Sigmoid colon (tissue), 7 donors: ENCODE data around the gene RPL3. TPM values are rescaled to one million over a fixed set of nuclear protein-coding genes. Genes with fewer than 3 reads are reported as not detected.
A peak's percentile ranks its signal among the peaks of the same experiment; 100 is the strongest.

ENCODE experiments used
- DNase-seq: peaks from one replicate; pipeline ENCODE4 v3.0.0-alpha.2; 2019
- H3K27ac ChIP-seq, 4 donors: fragments of 200-600 bp; sonication (generic); one replicate each; pipeline ENCODE4 v1.5.1; 2016 to 2019; ENCODE audit warnings: mild to moderate bottlenecking in 1 of 4
- H3K27me3 ChIP-seq, 3 donors: fragments of 200-600 bp; sonication (generic); one replicate each; pipeline ENCODE4 v1.5.1; 2019; ENCODE audit warnings: mild to moderate bottlenecking in 1 of 3
- H3K36me3 ChIP-seq, 4 donors: fragments of 200-600 bp; sonication (generic); one replicate each; pipeline ENCODE4 v1.5.1; 2016 to 2019
- H3K4me1 ChIP-seq, 4 donors: fragments of 200-600 bp; sonication (generic); one replicate each; pipeline ENCODE4 v1.5.1; 2017 to 2019
- H3K4me3 ChIP-seq, 4 donors: fragments of 200-600 bp; sonication (generic); one replicate each; pipeline ENCODE4 v1.5.1; 2017 to 2019; ENCODE audit warnings: mild to moderate bottlenecking in 2 of 4, moderate library complexity in 1 of 4
- H3K9me3 ChIP-seq, 4 donors: fragments of 200-600 bp in 3 of 4; sonication (generic) in 3 of 4; one replicate each; pipeline versions ENCODE4 v1.5.1 to v1.6.1; 2013 to 2019
- EP300 ChIP-seq, 4 donors: sonication (generic); formaldehyde crosslinking; IDR thresholded peaks; one replicate each; pipeline ENCODE4 v1.6.1; 2017; ENCODE audit warnings: antibody characterized with exemption in 4 of 4
- POLR2A ChIP-seq, 2 donors: fragments of 450-650 bp; IDR thresholded peaks; one replicate each; pipeline ENCODE4 v1.6.1; 2016; ENCODE audit warnings: antibody characterized with exemption in 2 of 2, mild to moderate bottlenecking in 2 of 2, moderate library complexity in 2 of 2
- POLR2AphosphoS5 ChIP-seq, 4 donors: sonication (generic); formaldehyde crosslinking; IDR thresholded peaks; one replicate each; pipeline ENCODE4 v1.6.1; 2017; ENCODE audit warnings: antibody characterized with exemption in 4 of 4
- WGBS, 2 donors: extraction: QIAGEN DNeasy Blood & Tissue Kit; methylation state at CpG; one replicate each; pipeline ENCODE4 v1.1.7; 2013; 5-methylcytosine and 5-hydroxymethylcytosine counted together
- intact Hi-C: fragments of 100-400 bp; cut with DNase I; formaldehyde crosslinking; loops from one replicate; pipeline ENCODE4 v1.15.1; 2023
- polyA plus RNA-seq, 3 donors: library from polyadenylated mRNA; stranded (reverse); fragments of 200-250 nt; gene quantifications; one replicate each; pipeline ENCODE4 v1.2.3, GENCODE V29; 2013
- total RNA-seq, 4 donors: library from RNA; depleted of rRNA; stranded (reverse); fragments of >200 nt; gene quantifications; one replicate each; pipeline ENCODE4 v1.1.0, GENCODE V29; 2016
- TF ChIP-seq, protein P1 (sequence below), 4 experiments: fragments of 450-650 bp in 3 of 4; fragments of 200-600 bp in 1 of 4; IDR thresholded peaks; one replicate each; pipeline ENCODE4 v1.5.1; 2016 to 2019; ENCODE audit warnings: antibody characterized with exemption in 4 of 4, mild to moderate bottlenecking in 3 of 4, moderate library complexity in 2 of 4
- donor health status: healthy with polysubstance abuse.
- donor health status: Bipolar disorder and iron deficiency.
- donor health status: healthy.

The RPL3 gene
- total and polyA plus RNA-seq, 7 donors, result 1,532 to 4,917 (median 2,212) TPM

DNA sequence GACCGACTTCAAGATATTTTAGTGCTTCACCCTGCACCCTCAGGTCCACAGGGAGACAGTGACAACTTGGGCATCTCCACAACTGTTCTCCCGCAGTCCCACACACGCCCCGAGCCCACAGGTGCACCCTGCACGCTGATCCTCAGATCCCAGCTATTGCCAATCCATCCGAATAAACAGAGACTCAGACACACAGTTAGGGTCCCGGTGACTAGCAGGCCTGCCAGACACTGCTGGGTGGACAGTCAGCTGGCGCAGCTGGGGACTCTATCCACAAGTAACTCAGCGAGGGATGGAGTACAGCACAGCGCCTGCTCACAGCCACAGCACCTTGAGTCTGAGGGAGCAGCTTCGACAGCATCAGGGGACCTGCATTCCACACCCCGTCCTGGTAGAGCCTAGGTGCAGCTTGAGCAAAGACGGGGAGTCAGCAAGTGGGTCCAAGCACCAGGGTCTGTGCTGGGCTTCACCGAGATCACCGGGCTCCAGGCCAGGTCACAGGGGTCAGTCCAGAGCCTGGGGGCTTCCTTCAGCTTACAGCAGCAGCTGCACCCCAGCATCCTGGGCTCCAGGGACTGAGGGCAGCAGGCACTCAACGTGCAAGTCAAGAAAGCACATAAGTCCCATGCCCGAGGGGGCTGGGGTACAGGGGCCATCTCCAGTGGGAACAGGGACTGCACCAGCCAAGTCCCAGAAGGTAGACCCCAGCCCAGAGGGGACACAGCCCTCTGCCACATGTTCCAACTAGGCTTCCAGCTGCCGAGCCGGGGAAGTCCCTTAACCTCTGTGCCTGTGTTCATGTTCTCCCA lies 7.6 kb downstream of the RPL3 start:
- Histone ChIP-seq H3K27me3 (no peaks in the 10 kb centered on the region), H3K4me3 (no peak overlapping the region), H3K36me3 (peaks cover 44 to 55% (median 48%) of the 10 kb centered on the region in 4 donors), H3K9me3 (no peaks in the 10 kb centered on the region), H3K27ac (no peak overlapping the region), H3K4me1 (peaks cover 0 to 51% (median 40%) of the 10 kb centered on the region in 4 donors)
- WGBS, 2 donors, result 87 to 88% methylated on average over 19 of the region's 19 CpGs
- intact Hi-C loops, result loop anchor here (1.0 to 5.0 kb wide), 2 partner anchors 69 to 140 kb away; partner anchors contain the start of gene PDGFB
- DNase-seq, result no peak
- TF ChIP-seq, protein P1, sequence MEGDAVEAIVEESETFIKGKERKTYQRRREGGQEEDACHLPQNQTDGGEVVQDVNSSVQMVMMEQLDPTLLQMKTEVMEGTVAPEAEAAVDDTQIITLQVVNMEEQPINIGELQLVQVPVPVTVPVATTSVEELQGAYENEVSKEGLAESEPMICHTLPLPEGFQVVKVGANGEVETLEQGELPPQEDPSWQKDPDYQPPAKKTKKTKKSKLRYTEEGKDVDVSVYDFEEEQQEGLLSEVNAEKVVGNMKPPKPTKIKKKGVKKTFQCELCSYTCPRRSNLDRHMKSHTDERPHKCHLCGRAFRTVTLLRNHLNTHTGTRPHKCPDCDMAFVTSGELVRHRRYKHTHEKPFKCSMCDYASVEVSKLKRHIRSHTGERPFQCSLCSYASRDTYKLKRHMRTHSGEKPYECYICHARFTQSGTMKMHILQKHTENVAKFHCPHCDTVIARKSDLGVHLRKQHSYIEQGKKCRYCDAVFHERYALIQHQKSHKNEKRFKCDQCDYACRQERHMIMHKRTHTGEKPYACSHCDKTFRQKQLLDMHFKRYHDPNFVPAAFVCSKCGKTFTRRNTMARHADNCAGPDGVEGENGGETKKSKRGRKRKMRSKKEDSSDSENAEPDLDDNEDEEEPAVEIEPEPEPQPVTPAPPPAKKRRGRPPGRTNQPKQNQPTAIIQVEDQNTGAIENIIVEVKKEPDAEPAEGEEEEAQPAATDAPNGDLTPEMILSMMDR (IDR thresholded peaks at IDR 0.05), result no peak
- TF ChIP-seq POLR2AphosphoS5 (IDR thresholded peaks at IDR 0.05) (no peak), EP300 (IDR thresholded peaks at IDR 0.05) (no peak), POLR2A (IDR thresholded peaks at IDR 0.05) (no peak)

DNA sequence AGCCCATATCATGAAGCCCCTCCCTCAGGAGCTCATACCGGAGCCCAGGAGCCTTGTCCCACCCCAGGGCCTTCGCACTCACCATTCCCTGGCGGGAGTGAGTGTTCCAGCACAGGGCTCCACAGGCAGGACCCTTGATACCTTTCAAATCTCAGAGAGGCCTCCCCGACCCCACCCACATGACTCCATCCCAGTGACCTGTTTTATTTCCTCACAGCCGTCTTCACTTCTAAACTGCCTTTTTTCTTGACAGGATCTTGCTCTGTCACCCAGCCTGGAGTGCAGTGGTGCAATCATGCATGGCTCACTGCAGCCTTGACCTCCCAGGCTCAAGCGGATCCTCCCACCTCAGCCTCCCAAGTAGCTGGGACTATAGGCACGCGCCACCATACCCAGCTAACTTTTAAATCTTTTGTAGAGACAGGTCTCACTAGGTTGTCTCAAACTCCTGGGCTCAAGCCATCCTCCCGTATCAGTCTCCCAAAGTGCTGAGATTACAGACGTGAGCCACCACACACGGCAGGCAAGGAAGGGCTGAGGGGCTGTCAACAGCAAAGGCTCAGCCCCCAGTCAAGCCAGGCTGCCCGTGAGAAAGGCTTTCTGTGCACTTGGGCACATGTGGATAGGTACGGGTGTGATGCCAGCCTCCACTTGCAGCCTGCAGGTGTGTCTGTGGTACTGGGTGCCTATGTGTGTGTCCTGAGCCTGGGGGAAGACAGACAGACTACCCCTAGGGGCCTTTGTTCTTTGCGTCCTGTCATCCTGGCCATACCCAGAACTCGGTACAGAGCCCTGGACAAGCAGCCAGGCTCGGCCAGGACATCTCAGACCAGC lies 9.3 kb downstream of the RPL3 start:
- Histone ChIP-seq H3K27me3 (no peaks in the 10 kb centered on the region), H3K4me3 (no peak overlapping the region), H3K9me3 (no peaks in the 10 kb centered on the region), H3K4me1 (peaks cover 0 to 34% (median 23%) of the 10 kb centered on the region in 4 donors), H3K27ac (peak overlapping the region; percentile 45 to 82 (median 78)), H3K36me3 (peaks cover 34 to 38% (median 35%) of the 10 kb centered on the region in 4 donors)
- WGBS, 2 donors, result 77 to 79% methylated on average over 16 of the region's 16 CpGs
- intact Hi-C loops, result loop anchor here (5.0 kb wide), 1 partner anchor 68 kb away; the partner anchor contains the start of gene PDGFB
- no peak for DNase-seq
- TF ChIP-seq, protein P1 (IDR thresholded peaks at IDR 0.05), result no peak
- TF ChIP-seq POLR2AphosphoS5 (IDR thresholded peaks at IDR 0.05) (peak in 1 of 4 donors; percentile 8), POLR2A (IDR thresholded peaks at IDR 0.05) (no peak)

DNA sequence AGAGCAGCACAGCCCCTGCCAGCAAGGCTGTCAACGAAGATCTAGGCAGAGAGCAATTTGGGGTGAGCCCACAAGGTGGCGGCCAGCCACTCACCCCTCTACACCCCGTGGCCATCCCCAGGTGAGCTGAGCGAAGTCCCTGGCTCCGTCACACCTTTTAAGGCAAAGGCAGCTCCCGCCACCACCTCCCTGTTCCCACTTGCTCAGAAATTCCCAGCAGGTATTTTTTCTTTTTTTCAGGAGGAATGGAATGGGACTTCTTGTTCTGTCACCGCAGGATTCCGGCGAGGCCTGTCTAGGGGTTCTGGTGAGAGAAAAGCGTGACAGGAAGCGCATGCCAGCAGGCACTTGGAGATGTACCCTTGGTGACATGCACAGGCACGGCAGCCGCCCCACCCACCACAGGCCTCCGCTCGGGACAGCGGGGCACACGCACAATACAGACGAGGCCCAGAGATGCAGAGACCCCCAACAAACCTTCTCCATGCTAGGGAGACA lies 10.0 kb downstream of the RPL3 start:
- Histone ChIP-seq H3K27ac (peak overlapping the region; percentile 74 to 82 (median 78)), H3K27me3 (no peaks in the 10 kb centered on the region), H3K9me3 (no peaks in the 10 kb centered on the region), H3K4me3 (peak overlapping the region in 1 of 4 donors; percentile 35), H3K4me1 (peaks cover 0 to 28% (median 18%) of the 10 kb centered on the region in 4 donors), H3K36me3 (peaks cover 28 to 31% (median 28%) of the 10 kb centered on the region in 4 donors)
- no peak for DNase-seq
- intact Hi-C loops, result no loop called here
- TF ChIP-seq EP300 (IDR thresholded peaks at IDR 0.05), result no peak
- TF ChIP-seq POLR2A (IDR thresholded peaks at IDR 0.05), result no peak
- TF ChIP-seq, protein P1 (IDR thresholded peaks at IDR 0.05), result no peak
- no peak for TF ChIP-seq POLR2AphosphoS5 (IDR thresholded peaks at IDR 0.05)
- WGBS, 2 donors, result 81 to 83% methylated on average over 18 of the region's 18 CpGs

DNA sequence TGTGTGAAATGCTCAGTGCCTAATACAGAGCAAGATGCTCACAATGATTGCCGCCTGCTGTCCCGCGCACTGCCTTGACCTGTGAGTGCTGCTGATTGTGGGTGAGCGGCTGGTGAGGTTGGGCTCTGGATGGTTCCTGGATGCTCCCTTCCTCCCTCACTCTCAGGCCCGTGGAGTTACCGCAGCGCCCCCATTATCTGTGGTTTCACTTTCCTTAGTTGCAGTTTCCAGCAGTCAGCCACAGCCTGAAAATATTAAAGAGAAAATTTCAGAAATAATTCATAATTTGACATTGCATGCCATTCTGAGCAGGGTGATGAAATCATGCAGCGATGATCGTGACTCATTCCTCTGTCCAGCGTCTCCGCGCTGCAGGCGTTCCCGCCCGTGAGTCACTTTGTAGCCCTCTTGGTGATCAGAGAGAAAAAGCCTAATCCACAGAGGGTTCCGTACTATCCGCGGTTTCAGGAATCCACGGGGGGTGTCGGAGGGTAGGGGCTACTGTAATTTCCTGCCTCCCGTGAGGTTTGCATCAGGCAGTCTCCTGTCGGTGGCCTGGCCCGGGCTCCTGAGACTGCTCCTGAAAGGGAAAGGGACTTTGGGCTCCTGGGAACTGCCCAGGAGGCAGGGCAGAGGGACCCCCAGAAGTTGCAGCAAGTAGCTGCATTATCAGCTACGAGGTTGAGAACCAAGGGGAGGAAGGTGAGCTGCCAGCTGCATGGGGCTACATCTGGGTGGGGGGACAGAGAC lies 10.6 kb downstream of the RPL3 start:
- intact Hi-C loops, result no loop called here
- H3K36me3 ChIP-seq, result peaks cover 21 to 25% (median 22%) of the 10 kb centered on the region in 4 donors
- H3K4me1 ChIP-seq, result peaks cover 0 to 22% (median 17%) of the 10 kb centered on the region in 4 donors
- H3K27ac ChIP-seq, result peak overlapping the region; percentile 74 to 82 (median 78)
- TF ChIP-seq EP300 (IDR thresholded peaks at IDR 0.05) (no peak), POLR2AphosphoS5 (IDR thresholded peaks at IDR 0.05) (peak; percentile 15 to 73 (median 42))
- peak overlapping the region in 3 of 4 donors; percentile 20 to 35 (median 26) for H3K4me3 ChIP-seq
- no peaks in the 10 kb centered on the region for H3K9me3 ChIP-seq
- WGBS, 2 donors, result 55 to 73% methylated on average over 24 of the region's 24 CpGs
- H3K27me3 ChIP-seq, result no peaks in the 10 kb centered on the region
- peak; percentile 89 for DNase-seq
